H9 (cell line): ENCODE measurements around the gene GSTO1. TPM values are rescaled to one million over a fixed set of nuclear protein-coding genes. Genes with fewer than 3 reads are reported as not detected.

Source experiments
- DNase-seq: peaks from one replicate; pipeline ENCODE4 v3.0.0-alpha.2; 2017
- H2AFZ ChIP-seq: one replicate; pipeline ENCODE4 v1.6.1; 2013; ENCODE audit warnings: mild to moderate bottlenecking, low read length, control low read depth, moderate library complexity
- H2AK5ac ChIP-seq: 2 replicates; pipeline ENCODE4 v1.6.1; 2013; ENCODE audit warnings: low read length, control low read depth, mixed read lengths; ENCODE audit not compliant: insufficient read length
- H2BK120ac ChIP-seq: one replicate; pipeline ENCODE4 v1.6.1; 2013; ENCODE audit warnings: low read depth, mild to moderate bottlenecking, low read length, control low read depth, inconsistent platforms; ENCODE audit not compliant: poor library complexity, severe bottlenecking
- H2BK12ac ChIP-seq: 2 replicates; pipeline ENCODE4 v1.6.1; 2013; ENCODE audit warnings: low read length, control low read depth, mixed read lengths, low read depth; ENCODE audit not compliant: insufficient read length
- H2BK15ac ChIP-seq: 2 replicates; pipeline ENCODE4 v1.6.1; 2013; ENCODE audit warnings: low read depth, low read length, control low read depth
- H2BK20ac ChIP-seq: one replicate; pipeline ENCODE4 v1.6.1; 2013; ENCODE audit warnings: low read depth, mild to moderate bottlenecking, low read length, control low read depth, inconsistent platforms; ENCODE audit not compliant: poor library complexity, severe bottlenecking
- H2BK5ac ChIP-seq: 2 replicates; pipeline ENCODE4 v1.6.1; 2013; ENCODE audit warnings: low read length, control low read depth, mixed read lengths; ENCODE audit not compliant: insufficient read length
- H3K14ac ChIP-seq: 2 replicates; pipeline ENCODE4 v1.6.1; 2013; ENCODE audit warnings: low read length, control low read depth; ENCODE audit not compliant: insufficient read depth
- H3K18ac ChIP-seq: 2 replicates; pipeline ENCODE4 v1.6.1; 2013; ENCODE audit warnings: low read depth, mild to moderate bottlenecking, mixed read lengths, low read length, control low read depth; ENCODE audit not compliant: insufficient read length
- H3K23ac ChIP-seq: 2 replicates; pipeline ENCODE4 v1.6.1; 2013; ENCODE audit warnings: low read length, control low read depth, mixed read lengths, low read depth; ENCODE audit not compliant: insufficient read length
- H3K23me2 ChIP-seq: 2 replicates; pipeline ENCODE4 v1.6.1; 2013; ENCODE audit warnings: low read depth, mild to moderate bottlenecking, mixed read lengths, low read length, control low read depth; ENCODE audit not compliant: insufficient read length, poor library complexity, severe bottlenecking
- H3K27ac ChIP-seq: 2 replicates; pipeline ENCODE4 v1.5.1; 2013; ENCODE audit warnings: low read length, control low read depth, mixed read lengths, low read depth; ENCODE audit not compliant: insufficient read length
- H3K27me3 ChIP-seq: 2 replicates; pipeline ENCODE4 v1.6.1; 2013; ENCODE audit warnings: low read length, control low read depth, inconsistent platforms; ENCODE audit not compliant: insufficient read depth
- H3K4ac ChIP-seq: 2 replicates; pipeline ENCODE4 v1.6.1; 2013; ENCODE audit warnings: low read depth, mild to moderate bottlenecking, control low read depth, inconsistent platforms, low read length, moderate library complexity
- H3K4me1 ChIP-seq: 2 replicates; pipeline ENCODE4 v1.6.1; 2013; ENCODE audit warnings: low read length, control low read depth, inconsistent platforms; ENCODE audit not compliant: insufficient read depth
- H3K4me2 ChIP-seq: 2 replicates; pipeline ENCODE4 v1.6.1; 2013; ENCODE audit warnings: low read length, control low read depth, mixed read lengths; ENCODE audit not compliant: insufficient read length, insufficient read depth
- H3K56ac ChIP-seq: 2 replicates; pipeline ENCODE4 v1.6.1; 2013; ENCODE audit warnings: low read depth, mild to moderate bottlenecking, mixed read lengths, low read length, control low read depth; ENCODE audit not compliant: insufficient read length
- H3K79me1 ChIP-seq: 2 replicates; pipeline ENCODE4 v1.6.1; 2013; ENCODE audit warnings: low read depth, mild to moderate bottlenecking, moderate library complexity, low read length, control low read depth, inconsistent platforms; ENCODE audit not compliant: insufficient read depth, poor library complexity, severe bottlenecking
- H3K79me2 ChIP-seq: 2 replicates; pipeline ENCODE4 v1.6.1; 2013; ENCODE audit warnings: low read length, control low read depth, inconsistent platforms; ENCODE audit not compliant: insufficient read depth
- H3K9ac ChIP-seq: 2 replicates; pipeline ENCODE4 v1.6.1; 2013; ENCODE audit warnings: low read length, control low read depth, mixed read lengths; ENCODE audit not compliant: insufficient read length; ENCODE audit errors: extremely low read depth
- H3K9me3 ChIP-seq: one replicate; pipeline ENCODE4 v1.6.1; 2013; ENCODE audit warnings: low read depth, low read length, inconsistent platforms; ENCODE audit not compliant: control insufficient read depth
- H3T11ph ChIP-seq: one replicate; pipeline ENCODE4 v1.6.1; 2013; ENCODE audit warnings: mild to moderate bottlenecking, low read length, control low read depth, inconsistent platforms
- H4K20me1 ChIP-seq: one replicate; pipeline ENCODE4 v1.6.1; 2013; ENCODE audit not compliant: control insufficient read depth, insufficient read length, insufficient read depth
- H4K5ac ChIP-seq: 2 replicates; pipeline ENCODE4 v1.6.1; 2013; ENCODE audit warnings: low read depth, mild to moderate bottlenecking, mixed read lengths, low read length, control low read depth; ENCODE audit not compliant: insufficient read length
- H4K8ac ChIP-seq: replicated peaks from 2 replicates; pipeline ENCODE4 v1.6.1; 2013; ENCODE audit warnings: low read length, control low read depth, mixed read lengths, low read depth; ENCODE audit not compliant: insufficient read length
- H4K91ac ChIP-seq: 2 replicates; pipeline ENCODE4 v1.6.1; 2013; ENCODE audit warnings: low read depth, mild to moderate bottlenecking, moderate library complexity, mixed read lengths, low read length, control low read depth; ENCODE audit not compliant: insufficient read length
- H3K27ac Mint-ChIP-seq, 3 experiments: 2 replicates in 2 of 3; 3 replicates in 1 of 3; pipeline ENCODE4 v1.8.0; 2020 to 2021; ENCODE audit warnings: mixed read lengths in 3 of 3, mild to moderate bottlenecking in 1 of 3, moderate library complexity in 1 of 3
- H3K27me3 Mint-ChIP-seq: 2 replicates; pipeline ENCODE4 v1.8.0; 2021; ENCODE audit warnings: low read depth, mild to moderate bottlenecking, moderate library complexity, mixed read lengths
- H3K36me3 Mint-ChIP-seq, 3 experiments: 2 replicates in 2 of 3; 3 replicates in 1 of 3; pipeline ENCODE4 v1.8.0; 2020 to 2021; ENCODE audit warnings: low read depth in 3 of 3, mixed read lengths in 3 of 3; ENCODE audit not compliant: insufficient read depth in 1 of 3
- H3K4me1 Mint-ChIP-seq, 2 experiments: 2 replicates each; pipeline ENCODE4 v1.8.0; 2020; ENCODE audit warnings: mixed read lengths in 2 of 2
- H3K4me3 Mint-ChIP-seq, 2 experiments: 2 replicates in 1 of 2; 3 replicates in 1 of 2; pipeline ENCODE4 v1.8.0; 2020 to 2021; ENCODE audit warnings: mild to moderate bottlenecking in 2 of 2, mixed read lengths in 2 of 2, moderate library complexity in 1 of 2
- H3K9me3 Mint-ChIP-seq, 2 experiments: 2 replicates in 1 of 2; 3 replicates in 1 of 2; pipeline ENCODE4 v1.8.0; 2020; ENCODE audit warnings: mild to moderate bottlenecking in 2 of 2, mixed read lengths in 2 of 2, moderate library complexity in 1 of 2
- CTCF ChIP-seq: fragments of 200-600 bp; sonication (generic); conservative IDR thresholded peaks from 3 replicates; pipeline ENCODE4 v1.8.0; 2021; ENCODE audit warnings: antibody characterized with exemption, mild to moderate bottlenecking
- WGBS: extraction: QIAGEN DNeasy Blood & Tissue Kit; methylation state at CpG from one replicate; pipeline ENCODE4 v1.1.7; 2013; ENCODE audit warnings: missing lambda C conversion rate, low lambda C conversion rate, mixed read lengths; ENCODE audit not compliant: insufficient read length; ENCODE audit errors: extremely low coverage; 5-methylcytosine and 5-hydroxymethylcytosine counted together
- total RNA-seq: library from RNA; stranded (reverse); gene quantifications from 2 replicates; pipeline ENCODE4 v1.2.1, GENCODE V29; 2021

The GSTO1 gene
- total RNA-seq, 1 experiment from 2014 or later = 114 TPM

- no peak overlapping the region for H2BK20ac ChIP-seq
- H3K27me3 Mint-ChIP-seq = peaks cover 15% of the 10 kb centered on the region
- H3K14ac ChIP-seq = no peak overlapping the region
- H3T11ph ChIP-seq = no peak overlapping the region
- H3K27ac ChIP-seq = no peak overlapping the region
- H3K27me3 ChIP-seq = no peaks in the 10 kb centered on the region; the same call in 1 of the 2 replicates
- H3K79me2 ChIP-seq = no peaks in the 10 kb centered on the region; the same call in 1 of the 2 replicates
- WGBS = no CpG with 5 or more reads among the region's 2 CpGs
- no peak overlapping the region for H4K91ac ChIP-seq
- peak overlapping the region; percentile 18 to 87 for H3K4me3 Mint-ChIP-seq
- no peak overlapping the region for H4K5ac ChIP-seq
- peaks cover 1 to 7% (median 6%) of the 10 kb centered on the region in 3 experiments; a peak in 5 of 7 replicates for H3K36me3 Mint-ChIP-seq
- no peak overlapping the region for H2BK120ac ChIP-seq
- peaks cover 11% of the 10 kb centered on the region; the same call in 1 of the 2 replicates for H3K4me1 ChIP-seq
- no peaks in the 10 kb centered on the region for H3K9me3 ChIP-seq
- H3K23ac ChIP-seq = no peak overlapping the region
- peak overlapping the region; percentile 87 for H3K4me2 ChIP-seq
- no peak overlapping the region for H2BK5ac ChIP-seq
- H3K9me3 Mint-ChIP-seq = peaks cover 0 to 2% of the 10 kb centered on the region in 2 experiments; a peak in 2 of 5 replicates
- no peak overlapping the region for H3K4ac ChIP-seq
- H4K8ac ChIP-seq = no peak overlapping the region
- peaks cover 12% of the 10 kb centered on the region for H3K23me2 ChIP-seq
- no peak overlapping the region for H2BK15ac ChIP-seq
- H3K79me1 ChIP-seq = no peaks in the 10 kb centered on the region
- H2BK12ac ChIP-seq = no peak overlapping the region
- no peak overlapping the region for H3K56ac ChIP-seq
- H3K27ac Mint-ChIP-seq = peak overlapping the region in 2 of 3 experiments; percentile 7 to 20; a peak in 2 of 7 replicates
- H2AK5ac ChIP-seq = no peak overlapping the region
- H3K4me1 Mint-ChIP-seq = peaks cover 51 to 58% of the 10 kb centered on the region in 2 experiments
- no peak overlapping the region for H3K18ac ChIP-seq
- no peaks in the 10 kb centered on the region for H4K20me1 ChIP-seq
- peak; percentile 37 for DNase-seq
- no peak for TF ChIP-seq CTCF
- no peak overlapping the region for H2AFZ ChIP-seq
- no peak overlapping the region for H3K9ac ChIP-seq
Observed at GRCh38 chr10:104253106-104253505, 1.6 kb upstream of the GSTO1 start.
